ENCODE results near the gene CDCA5.
A peak's percentile ranks its signal among the peaks of the same experiment; 100 is the strongest.

The CDCA5 gene

GRCh38 chr11:65083834-65084597 is at the start of gene CDCA5, which contains the start of gene ZFPL1:
Gene CDCA5, minus strand, starts transcription at chr11:65084040. Its CDS starts 62 bp downstream, at chr11:65083978.
Gene ZFPL1, plus strand, starts transcription at chr11:65084222. Its CDS starts 477 bp downstream, at chr11:65084699.
- DNase-seq, result peak; percentile 89

GRCh38 chr11:65132988-65133700 is 49.3 kb upstream of the CDCA5 start:
- DNase-seq, result no peak

GRCh38 chr11:65132238-65132987 is 48.6 kb upstream of the CDCA5 start:
- DNase-seq, result no peak

GRCh38 chr11:65131895-65132237 is 48.0 kb upstream of the CDCA5 start:
- no peak for DNase-seq

GRCh38 chr11:65131417-65131776 is 47.6 kb upstream of the CDCA5 start:
- DNase-seq, result no peak

GRCh38 chr11:65130631-65131416 is 47.0 kb upstream of the CDCA5 start:
- DNase-seq, result no peak

GRCh38 chr11:65129649-65130441 is 46.0 kb upstream of the CDCA5 start:
- no peak for DNase-seq

- DNase-seq, result no peak
These were observed 44.6 kb upstream of the CDCA5 start for GRCh38 chr11:65128182-65129145.

GRCh38 chr11:65127473-65128181 is 43.8 kb upstream of the CDCA5 start:
- no peak for DNase-seq

GRCh38 chr11:65126624-65127274 is 42.9 kb upstream of the CDCA5 start:
- DNase-seq, result no peak

GRCh38 chr11:65125197-65126056 is 41.6 kb upstream of the CDCA5 start:
- DNase-seq, result no peak

- no peak for DNase-seq
These were observed 40.8 kb upstream of the CDCA5 start for GRCh38 chr11:65124480-65125196.

- peak; percentile 97 for DNase-seq
These were observed 38.2 kb upstream of the CDCA5 start, which contains the start of the genes FAU and MRPL49 for GRCh38 chr11:65121865-65122696. Gene FAU, minus strand, starts transcription at chr11:65122134. Its CDS starts 321 bp downstream, at chr11:65121813. Gene MRPL49, plus strand, starts transcription at chr11:65122321. Its CDS starts 26 bp downstream, at chr11:65122347.

GRCh38 chr11:65121447-65121864 is 37.6 kb upstream of the CDCA5 start:
- DNase-seq, result no peak

GRCh38 chr11:65120831-65121230 is 37.0 kb upstream of the CDCA5 start:
- no peak for DNase-seq

GRCh38 chr11:65119670-65119995 is 35.8 kb upstream of the CDCA5 start:
- no peak for DNase-seq
